Caco-2 (cell line): ENCODE results near the gene SPACDR. TPM values are rescaled to one million over a fixed set of nuclear protein-coding genes. Genes with fewer than 3 reads are reported as not detected.

Experiments used
- BruUV-seq: library from RNA; stranded (reverse); fragments of 400-500 nt; replicated peaks from 2 replicates; lab custom pipeline; 2021; lab: Mats Ljungman, UMichigan
- CTCF ChIA-PET: fragments of 300-600 bp; sonication (Branson Sonifier 250); formaldehyde crosslinking; loops from one replicate; lab custom pipeline; 2022; ENCODE audit warnings: antibody characterized with exemption; lab: Charles Lee
- POLR2A ChIA-PET: fragments of 300-600 bp; sonication (Branson Sonifier 250); formaldehyde crosslinking; loops from one replicate; lab custom pipeline; 2022; ENCODE audit warnings: antibody characterized with exemption; lab: Charles Lee
- DNase-seq, 2 experiments: peaks; one replicate each; pipeline versions ENCODE4 v3.0.0 to v3.0.0-alpha.2; 2020 to 2022
- H3K27me3 ChIP-seq: replicated peaks from 2 replicates; pipeline ENCODE4 v1.6.0; 2011; ENCODE audit warnings: low read length; ENCODE audit not compliant: control insufficient read depth, insufficient read depth
- H3K36me3 ChIP-seq: 2 replicates; pipeline ENCODE4 v1.5.1; 2011; ENCODE audit warnings: low read length; ENCODE audit not compliant: control insufficient read depth, insufficient read depth
- H3K4me1 ChIP-seq: fragments of 250-450 bp; sonication (Bioruptor Pico); 2 replicates; pipeline ENCODE4 v1.5.1; 2020; ENCODE audit warnings: mild to moderate bottlenecking
- H3K4me3 ChIP-seq: 2 replicates; pipeline ENCODE4 v1.5.1; 2011; ENCODE audit warnings: low read depth, mild to moderate bottlenecking, control low read depth, low read length
- H3K9me3 ChIP-seq: fragments of 250-450 bp; sonication (Bioruptor Pico); 2 replicates; pipeline ENCODE4 v1.5.1; 2020; ENCODE audit warnings: mild to moderate bottlenecking, moderate library complexity
- H3K27ac Mint-ChIP-seq: one replicate; pipeline ENCODE4 v1.8.0; 2022; ENCODE audit warnings: mixed read lengths; ENCODE audit not compliant: unreplicated experiment
- H3K27me3 Mint-ChIP-seq: one replicate; pipeline ENCODE4 v1.8.0; 2022; ENCODE audit warnings: mixed read lengths; ENCODE audit not compliant: insufficient read depth, unreplicated experiment
- H3K36me3 Mint-ChIP-seq: one replicate; pipeline ENCODE4 v1.8.0; 2022; ENCODE audit warnings: mild to moderate bottlenecking, mixed read lengths; ENCODE audit not compliant: insufficient read depth, unreplicated experiment
- H3K4me1 Mint-ChIP-seq: one replicate; pipeline ENCODE4 v1.8.0; 2022; ENCODE audit warnings: low read depth, mixed read lengths; ENCODE audit not compliant: unreplicated experiment
- H3K4me3 Mint-ChIP-seq: one replicate; pipeline ENCODE4 v1.8.0; 2022; ENCODE audit warnings: mild to moderate bottlenecking, moderate library complexity, mixed read lengths; ENCODE audit not compliant: unreplicated experiment
- H3K9me3 Mint-ChIP-seq: one replicate; pipeline ENCODE4 v1.8.0; 2022; ENCODE audit warnings: mixed read lengths; ENCODE audit not compliant: unreplicated experiment
- CTCF ChIP-seq, 2 experiments: fragments of 200-600 bp in 1 of 2; IDR thresholded peaks; 1 replicate in 1 of 2; 2 replicates in 1 of 2; pipeline versions ENCODE4 v1.5.1 to v1.8.0; 2011 to 2022; ENCODE audit warnings: antibody characterized with exemption in 1 of 2, control low read depth in 1 of 2, inconsistent platforms in 1 of 2, low read depth in 1 of 2, low read length in 1 of 2, mild to moderate bottlenecking in 1 of 2, moderate library complexity in 1 of 2; ENCODE audit not compliant: insufficient read depth in 1 of 2, severe bottlenecking in 1 of 2, unreplicated experiment in 1 of 2
- intact Hi-C: fragments of 100-400 bp; cut with micrococcal nuclease; formaldehyde crosslinking; loops from one replicate; pipeline ENCODE4 v1.10.0; 2022; ENCODE audit not compliant: unreplicated experiment
- total RNA-seq: library from RNA; stranded (reverse); gene quantifications from 2 replicates; pipeline ENCODE4 v1.2.3, GENCODE V29; 2022

SPACDR gene
- total RNA-seq, 1 experiment from 2014 or later, result 0.41 TPM

- H3K27ac Mint-ChIP-seq, result peak overlapping the region; percentile 37
- TF ChIP-seq CTCF (IDR thresholded peaks at IDR 0.05; ENCODE audit: insufficient read depth in 1 of 2, low read depth in 1 of 2, low read length in 1 of 2, severe bottlenecking in 1 of 2, unreplicated experiment in 1 of 2), result no peak
- BruUV-seq, result no TSS peak
- no peaks in the 10 kb centered on the region for H3K9me3 ChIP-seq
- peaks cover 13% of the 10 kb centered on the region for H3K4me1 ChIP-seq
- H3K27me3 ChIP-seq, result no peaks in the 10 kb centered on the region
- H3K36me3 Mint-ChIP-seq, result no peaks in the 10 kb centered on the region
- H3K4me1 Mint-ChIP-seq, result no peaks in the 10 kb centered on the region
- no peak overlapping the region for H3K4me3 Mint-ChIP-seq
- intact Hi-C loops, result no loop called here
- no peaks in the 10 kb centered on the region for H3K9me3 Mint-ChIP-seq
- DNase-seq, result no peak
- no peaks in the 10 kb centered on the region for H3K27me3 Mint-ChIP-seq
- H3K36me3 ChIP-seq, result no peaks in the 10 kb centered on the region
- POLR2A ChIA-PET, result interaction anchor here (0.5 to 1.6 kb wide), 2 partner anchors 8 to 16 kb away, joined by 5 to 6 read pairs; partner anchors contain the start of genes PPP1R35 and ZCWPW1
- H3K4me3 ChIP-seq, result no peak overlapping the region
- CTCF ChIA-PET, result interaction anchor here (1.3 kb wide), 1 partner anchor 16 kb away, joined by 6 read pairs; the partner anchor contains the start of gene ZCWPW1
Observed at GRCh38 chr7:100444311-100445278, 19.5 kb downstream of the SPACDR start.

GRCh38 chr7:100443096-100443840, 20.8 kb downstream of the SPACDR start:
- Mint-ChIP-seq H3K4me3 (no peak overlapping the region), H3K4me1 (no peaks in the 10 kb centered on the region), H3K36me3 (no peaks in the 10 kb centered on the region), H3K27ac (no peak overlapping the region), H3K27me3 (no peaks in the 10 kb centered on the region), H3K9me3 (no peaks in the 10 kb centered on the region)
- no TSS peak for BruUV-seq
- TF ChIP-seq CTCF (IDR thresholded peaks at IDR 0.05; ENCODE audit: insufficient read depth in 1 of 2, low read depth in 1 of 2, low read length in 1 of 2, severe bottlenecking in 1 of 2, unreplicated experiment in 1 of 2), result no peak
- ChIA-PET CTCF (no interaction called here), POLR2A (interaction anchor here (0.6 kb wide), 1 partner anchor 971 kb away, joined by 6 read pairs; no protein-coding TSS in a partner anchor)
- Histone ChIP-seq H3K9me3 (no peaks in the 10 kb centered on the region), H3K27me3 (no peaks in the 10 kb centered on the region), H3K4me3 (no peak overlapping the region), H3K4me1 (peaks cover 13% of the 10 kb centered on the region), H3K36me3 (no peaks in the 10 kb centered on the region)
- DNase-seq, result no peak
- intact Hi-C loops, result no loop called here
